NCI-H226 (cell line): ENCODE data around the gene CGB3.

ENCODE experiments used
- DNase-seq: peaks from one replicate; pipeline ENCODE4 v3.0.0-alpha.2; 2015

CGB3 gene

DNA sequence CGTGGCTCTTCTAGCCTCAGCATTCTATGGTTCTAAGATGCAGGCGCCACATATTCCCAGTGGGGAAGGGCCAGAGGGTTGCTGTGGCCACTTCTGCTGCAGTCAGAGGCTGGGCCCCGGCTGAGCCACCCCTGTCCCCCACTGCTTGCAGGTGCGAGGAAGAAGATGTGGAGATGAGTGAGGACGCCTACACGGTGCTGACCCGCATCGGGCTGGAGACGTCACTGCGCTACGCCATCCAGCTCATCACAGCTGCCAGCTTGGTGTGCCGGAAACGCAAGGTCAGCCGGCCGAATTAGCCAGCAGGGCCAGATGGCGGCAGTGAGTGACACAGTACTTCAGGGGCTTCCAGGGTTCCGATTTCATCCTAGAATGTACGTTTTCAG lies 9.3 kb downstream of the CGB3 start:
- no peak for DNase-seq

DNA sequence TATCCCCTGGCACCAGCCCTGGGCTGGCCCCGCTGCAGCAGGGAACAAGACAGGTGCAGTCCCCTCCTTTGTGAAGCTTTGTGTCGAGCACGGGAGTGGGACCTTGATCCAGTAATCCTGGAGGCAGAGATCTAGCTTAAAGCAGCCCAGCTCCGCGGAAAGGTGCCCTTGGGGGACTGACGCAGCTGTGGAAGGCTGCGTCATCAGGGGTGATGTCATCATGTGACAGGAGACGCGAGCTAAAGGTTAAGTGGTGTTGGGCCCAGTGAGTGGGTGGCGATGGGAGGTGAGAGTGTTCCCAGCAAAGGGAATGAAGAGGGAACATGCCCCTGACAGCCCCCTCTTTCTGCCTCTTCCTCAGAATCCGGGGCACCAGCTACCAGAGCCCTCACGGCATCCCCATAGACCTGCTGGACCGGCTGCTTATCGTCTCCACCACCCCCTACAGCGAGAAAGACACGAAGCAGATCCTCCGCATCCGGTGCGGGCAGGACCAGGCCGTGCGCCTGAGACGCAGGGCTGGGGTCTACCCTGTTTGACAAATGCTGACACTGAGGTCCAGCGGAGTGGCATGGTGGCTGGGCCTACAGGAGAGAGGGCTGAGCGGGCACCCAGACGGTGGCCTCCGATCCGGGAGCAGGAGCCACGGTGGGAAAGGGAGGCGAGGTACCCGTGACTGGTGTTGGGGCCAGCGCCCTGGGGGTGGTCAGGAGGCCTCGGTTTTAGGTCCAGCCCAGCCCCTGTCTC lies 9.8 kb downstream of the CGB3 start:
- DNase-seq, result no peak

DNA sequence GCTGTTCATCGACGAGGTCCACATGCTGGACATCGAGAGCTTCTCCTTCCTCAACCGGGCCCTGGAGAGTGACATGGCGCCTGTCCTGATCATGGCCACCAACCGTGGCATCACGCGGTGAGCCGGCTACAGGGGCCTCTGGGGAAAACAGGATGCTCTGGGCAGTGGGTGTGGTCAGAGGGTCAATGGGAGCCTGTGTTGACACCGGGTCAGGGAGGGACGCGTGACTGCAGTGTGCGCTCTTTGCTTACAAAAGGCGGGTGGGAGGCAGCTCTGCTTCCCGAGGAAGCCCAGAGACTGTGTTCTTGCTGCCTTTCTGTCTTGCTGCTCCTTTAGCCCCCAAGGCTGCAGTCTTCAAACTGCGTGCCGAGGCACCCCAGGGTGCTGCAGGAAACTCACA lies 12.9 kb downstream of the CGB3 start:
- no peak for DNase-seq

DNA sequence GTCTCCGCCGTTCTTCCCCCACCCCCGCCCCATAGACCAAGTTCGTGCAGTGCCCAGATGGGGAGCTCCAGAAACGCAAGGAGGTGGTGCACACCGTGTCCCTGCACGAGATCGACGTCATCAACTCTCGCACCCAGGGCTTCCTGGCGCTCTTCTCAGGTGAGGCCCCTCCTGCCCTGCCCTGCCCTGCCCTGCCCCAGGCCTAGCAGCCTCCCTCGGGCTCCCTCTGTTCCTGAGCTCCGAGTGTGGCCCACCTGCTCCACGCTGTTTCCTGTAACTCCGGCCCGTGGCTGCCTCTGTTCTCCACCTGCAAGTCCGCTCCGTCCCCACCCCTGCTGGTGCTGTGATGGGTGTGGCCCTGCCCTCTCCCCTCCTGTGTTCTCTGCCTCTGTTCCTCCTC lies 13.7 kb downstream of the CGB3 start:
- no peak for DNase-seq

DNA sequence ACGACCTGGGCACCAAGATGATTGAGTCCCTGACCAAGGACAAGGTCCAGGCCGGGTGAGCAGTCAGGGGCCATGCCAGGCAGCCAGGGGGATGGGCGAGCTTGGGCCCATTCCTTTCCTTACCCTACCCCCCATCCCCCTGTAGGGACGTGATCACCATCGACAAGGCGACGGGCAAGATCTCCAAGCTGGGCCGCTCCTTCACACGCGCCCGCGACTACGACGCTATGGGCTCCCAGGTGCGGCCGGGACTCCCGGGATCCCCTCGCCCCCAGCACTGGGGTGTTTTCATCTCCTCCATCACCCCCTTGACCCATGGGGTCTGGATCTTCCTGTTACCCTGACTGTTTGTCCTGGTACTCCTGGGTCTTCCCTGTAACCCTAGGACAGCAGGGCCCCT lies 14.3 kb downstream of the CGB3 start:
- DNase-seq, result no peak

DNA sequence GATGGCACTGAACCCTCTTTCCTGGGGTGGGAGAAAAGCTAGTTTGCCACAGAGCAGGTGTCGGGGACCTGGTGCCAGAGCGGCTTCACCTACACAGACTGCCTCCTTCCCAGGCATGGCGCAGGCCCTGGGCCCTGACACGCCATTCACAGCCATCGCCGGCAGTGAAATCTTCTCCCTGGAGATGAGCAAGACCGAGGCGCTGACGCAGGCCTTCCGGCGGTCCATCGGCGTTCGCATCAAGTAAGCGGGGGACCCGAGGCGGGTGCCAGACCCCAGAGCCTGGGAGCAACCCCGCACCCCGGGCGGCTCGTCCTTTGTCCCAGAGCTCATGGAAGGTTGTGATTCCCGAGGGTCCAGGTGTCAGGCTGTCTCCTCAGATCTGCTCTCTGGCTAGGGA lies 17.2 kb downstream of the CGB3 start:
- DNase-seq, result no peak

DNA sequence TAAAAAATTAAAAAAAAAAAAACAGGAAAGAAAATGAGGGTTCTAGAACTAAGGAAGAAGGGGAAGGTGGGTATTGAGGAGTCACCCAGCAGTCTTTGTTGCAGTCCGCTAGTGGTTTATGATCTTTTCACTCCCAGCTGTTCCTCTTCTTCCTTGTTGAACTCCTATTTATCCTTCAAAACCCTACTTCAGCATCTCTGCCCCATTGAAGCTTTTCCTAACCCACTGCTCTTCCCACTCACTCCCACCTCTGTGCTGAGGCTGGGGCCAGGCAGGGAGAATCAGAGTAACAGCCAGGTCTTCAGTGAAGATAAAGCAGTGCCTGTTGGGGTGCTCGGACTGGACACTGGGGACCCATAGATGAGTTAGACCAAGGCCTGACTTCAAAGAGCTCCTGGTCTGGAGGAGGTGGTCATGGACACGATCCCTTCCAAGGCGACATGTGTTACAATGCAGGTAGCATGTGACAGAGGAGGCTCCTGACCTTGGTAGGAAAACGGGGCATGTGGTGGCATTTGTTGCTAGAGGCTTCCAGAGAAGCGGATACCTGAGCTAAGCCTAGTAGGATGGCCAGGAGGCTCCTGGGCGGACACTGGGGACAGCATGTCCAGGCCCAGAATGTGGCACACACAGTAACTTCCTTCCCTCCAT lies 19.0 kb downstream of the CGB3 start:
- no peak for DNase-seq

DNA sequence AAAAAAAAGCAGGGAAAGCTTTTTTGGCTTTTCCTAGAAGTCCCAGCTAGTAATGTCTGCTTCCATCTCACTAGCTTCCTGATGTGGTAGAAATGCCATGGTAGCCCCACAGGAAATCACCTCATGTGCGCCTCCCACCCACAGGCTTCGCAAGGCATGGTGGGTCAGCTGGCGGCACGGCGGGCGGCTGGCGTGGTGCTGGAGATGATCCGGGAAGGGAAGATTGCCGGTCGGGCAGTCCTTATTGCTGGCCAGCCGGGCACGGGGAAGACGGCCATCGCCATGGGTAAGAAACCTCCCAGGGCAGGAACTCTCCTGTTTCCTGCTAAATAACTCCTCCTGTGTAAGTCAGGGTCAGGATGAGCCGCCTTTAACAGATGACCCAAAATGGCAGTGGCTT lies 20.0 kb downstream of the CGB3 start:
- DNase-seq, result no peak

DNA sequence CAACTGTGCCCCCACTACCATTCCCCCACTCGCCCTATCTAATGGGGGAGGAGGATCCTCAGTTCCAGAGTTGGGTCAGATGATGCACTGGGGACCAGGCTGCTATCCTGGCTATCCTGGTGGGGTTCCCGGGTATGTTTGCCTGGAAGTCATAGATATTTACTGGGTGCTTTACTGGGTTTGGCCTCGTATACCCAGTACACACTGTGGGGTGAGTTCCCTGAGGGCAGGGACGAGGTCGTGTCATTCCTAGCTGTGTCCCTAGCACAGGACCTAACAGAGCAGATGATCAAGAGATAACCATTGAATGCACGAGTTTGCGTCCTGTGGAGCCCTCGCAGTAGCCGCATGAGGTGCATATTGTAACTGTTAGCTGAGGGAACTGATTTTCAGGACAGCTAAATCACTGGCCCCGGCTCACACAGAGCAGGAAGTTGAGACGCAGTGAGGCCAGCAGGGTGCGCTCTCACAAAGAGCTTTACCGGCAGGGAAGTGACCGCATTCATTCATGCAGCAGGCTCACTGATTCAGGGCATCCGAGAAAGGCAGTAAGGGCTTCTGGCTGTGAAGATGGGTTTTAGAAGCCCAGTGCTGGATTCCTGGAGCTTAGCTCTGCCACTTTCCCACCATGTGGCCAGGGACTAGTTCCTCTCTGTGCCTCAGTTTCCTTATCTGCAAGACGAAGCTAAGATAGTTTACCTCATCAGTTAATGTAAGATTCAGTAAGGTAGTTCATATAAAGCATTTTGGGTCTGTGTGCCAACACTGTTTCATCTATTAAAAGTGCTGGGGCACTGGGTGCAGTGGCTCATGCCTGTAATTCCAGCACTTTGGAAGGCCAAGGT lies 24.4 kb downstream of the CGB3 start:
- DNase-seq, result no peak

DNA sequence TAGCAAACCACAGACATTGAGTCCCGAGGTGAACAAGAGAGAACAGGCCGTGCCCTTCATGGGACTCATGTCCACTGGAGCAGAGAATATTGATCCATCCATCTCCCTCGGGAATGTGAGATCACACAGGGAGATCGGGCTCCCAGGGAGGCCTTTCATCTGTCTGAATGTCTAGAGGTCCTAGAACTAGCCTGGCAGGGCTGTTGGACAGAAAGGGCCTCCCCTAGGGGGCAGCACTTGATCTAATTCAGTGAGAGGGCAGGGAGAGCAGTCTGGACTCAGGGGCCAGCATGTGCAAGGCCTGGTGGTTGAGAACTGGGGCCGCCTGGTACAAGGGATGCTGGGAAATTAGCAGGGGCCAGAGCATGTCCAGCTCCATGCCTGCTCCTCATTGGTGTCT lies 26.2 kb downstream of the CGB3 start:
- DNase-seq, result no peak

DNA sequence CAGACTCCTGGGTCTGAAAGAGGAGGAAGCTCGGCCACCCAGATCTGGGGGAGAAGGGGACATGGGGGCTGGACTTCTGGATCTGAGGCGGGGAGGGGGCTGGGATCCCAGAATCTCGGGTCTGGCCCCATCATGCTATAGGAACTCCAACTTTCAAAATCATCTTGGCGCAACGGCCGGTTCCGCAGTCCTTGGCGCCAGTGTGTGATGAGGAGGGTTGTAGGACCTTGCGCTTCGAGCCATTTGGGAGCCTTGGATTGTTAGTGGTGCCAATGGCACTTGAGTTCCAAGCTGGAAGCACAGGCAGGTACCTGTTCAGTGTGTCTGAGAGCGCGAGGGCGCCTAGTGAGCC lies 30.1 kb downstream of the CGB3 start:
- DNase-seq, result no peak

DNA sequence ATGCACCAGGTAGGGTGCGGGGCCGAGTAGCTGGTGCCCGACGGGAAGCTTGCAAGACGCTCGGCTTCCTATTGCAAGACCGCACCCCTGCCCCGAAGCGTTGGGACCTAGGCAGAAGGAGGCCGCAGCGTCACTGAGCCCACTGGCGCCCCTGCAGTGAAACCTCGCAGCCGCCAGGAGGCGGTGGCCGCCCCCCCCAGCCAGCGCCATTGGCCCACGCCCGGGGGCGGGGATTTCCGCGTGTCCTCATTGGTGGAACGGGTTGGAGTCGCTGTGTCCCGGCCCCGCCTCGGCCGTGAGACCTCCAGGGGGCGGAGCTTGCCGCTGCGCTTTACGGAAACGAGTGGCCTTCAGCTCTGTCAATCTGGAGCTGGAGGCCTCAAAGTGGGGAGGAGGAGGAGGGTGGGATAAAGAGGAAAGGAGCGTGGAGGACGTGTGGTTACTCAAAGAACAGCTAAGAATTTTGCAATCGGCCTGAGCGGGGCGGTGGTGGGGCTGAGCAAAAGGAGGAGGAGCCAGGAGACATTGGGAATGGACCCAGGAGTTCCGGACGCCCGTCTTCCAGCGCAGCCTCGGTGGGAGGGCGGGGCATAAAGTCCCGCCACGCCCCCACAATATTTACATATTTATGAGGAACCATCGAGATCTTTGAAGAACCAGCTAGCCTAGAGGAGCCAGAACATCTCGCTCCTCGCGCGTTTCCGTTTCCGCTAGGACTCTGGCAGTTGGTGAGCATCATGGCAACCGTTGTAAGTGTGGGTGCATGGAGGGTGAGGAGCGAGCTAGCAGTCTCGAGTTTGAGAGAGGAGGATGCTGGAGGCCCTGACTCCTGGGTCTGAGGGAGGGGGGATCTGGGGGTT lies 30.7 kb downstream of the CGB3 start, which contains the start of the genes GYS1 and RUVBL2:
TSS of gene GYS1 (minus strand) at position 135 of the 860 bp plus-strand sequence. CDS start 197 bp downstream, outside the sequence.
TSS of gene RUVBL2 (plus strand) at position 713 of the 860 bp plus-strand sequence. CDS start at position 738, 25 bp downstream.
- DNase-seq, result peak; percentile 99

DNA sequence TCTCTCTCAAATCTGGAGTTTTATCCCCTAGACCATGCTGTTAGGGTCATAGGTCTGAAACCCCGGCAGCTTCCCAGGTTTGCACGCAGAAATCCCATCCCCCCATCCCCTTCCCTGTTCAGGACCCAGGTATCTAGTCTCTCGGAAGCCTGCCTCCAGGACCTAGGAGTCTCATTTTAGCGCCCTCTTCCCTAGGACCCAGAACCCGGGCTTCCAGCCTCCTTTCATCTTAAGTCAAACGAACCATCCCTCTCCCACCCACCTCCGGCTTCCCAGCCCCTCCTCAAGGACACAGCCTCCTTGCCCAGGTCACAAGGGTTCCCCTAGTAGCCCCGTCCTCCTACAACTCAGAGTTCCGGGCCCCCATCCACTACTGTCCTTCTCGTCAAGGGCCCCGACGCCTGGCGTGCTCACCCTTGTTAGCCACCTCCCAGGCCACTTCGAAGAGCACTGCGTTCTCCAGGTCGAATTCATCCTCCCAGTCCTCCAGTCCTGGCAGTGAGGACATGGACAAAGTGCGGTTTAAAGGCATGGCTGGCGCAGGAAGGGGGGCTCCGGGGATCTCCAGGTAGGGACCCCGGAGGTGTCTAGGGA lies 31.5 kb downstream of the CGB3 start:
- no peak for DNase-seq

DNA sequence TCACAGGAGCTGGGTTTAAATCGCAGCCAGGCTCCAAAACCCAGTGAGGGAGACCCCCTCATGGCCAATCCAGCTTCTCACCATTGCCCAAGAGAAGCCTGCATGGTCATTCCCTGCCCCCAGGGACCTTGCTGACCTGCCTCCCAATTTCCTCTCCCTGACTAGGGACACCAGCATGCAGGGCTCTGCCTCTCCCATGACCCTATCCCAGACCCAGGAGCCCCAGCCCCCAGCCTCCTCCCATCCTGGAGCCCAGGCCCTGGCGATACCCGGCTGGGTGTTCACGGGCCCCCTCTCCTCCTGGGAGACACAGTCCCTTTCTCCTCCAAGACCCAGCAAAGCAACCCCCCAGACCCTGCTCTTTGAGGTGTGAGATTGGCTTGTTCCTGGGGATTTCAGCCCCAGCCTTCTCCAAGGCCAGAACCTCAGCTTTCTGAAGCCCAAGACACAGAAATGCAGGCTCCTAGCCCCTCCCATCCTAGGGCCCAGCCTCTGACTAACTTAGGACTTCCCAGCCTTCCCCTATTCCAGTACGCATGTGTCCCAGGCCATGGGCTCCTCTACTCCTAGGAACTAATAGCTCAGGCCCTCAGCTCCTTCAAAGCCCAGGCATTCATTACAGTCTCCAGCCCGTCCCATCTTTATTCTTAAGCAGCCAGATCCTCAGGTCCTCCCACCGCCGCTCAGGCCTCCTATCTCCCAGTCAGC lies 32.1 kb downstream of the CGB3 start:
- peak; percentile 71 for DNase-seq

DNA sequence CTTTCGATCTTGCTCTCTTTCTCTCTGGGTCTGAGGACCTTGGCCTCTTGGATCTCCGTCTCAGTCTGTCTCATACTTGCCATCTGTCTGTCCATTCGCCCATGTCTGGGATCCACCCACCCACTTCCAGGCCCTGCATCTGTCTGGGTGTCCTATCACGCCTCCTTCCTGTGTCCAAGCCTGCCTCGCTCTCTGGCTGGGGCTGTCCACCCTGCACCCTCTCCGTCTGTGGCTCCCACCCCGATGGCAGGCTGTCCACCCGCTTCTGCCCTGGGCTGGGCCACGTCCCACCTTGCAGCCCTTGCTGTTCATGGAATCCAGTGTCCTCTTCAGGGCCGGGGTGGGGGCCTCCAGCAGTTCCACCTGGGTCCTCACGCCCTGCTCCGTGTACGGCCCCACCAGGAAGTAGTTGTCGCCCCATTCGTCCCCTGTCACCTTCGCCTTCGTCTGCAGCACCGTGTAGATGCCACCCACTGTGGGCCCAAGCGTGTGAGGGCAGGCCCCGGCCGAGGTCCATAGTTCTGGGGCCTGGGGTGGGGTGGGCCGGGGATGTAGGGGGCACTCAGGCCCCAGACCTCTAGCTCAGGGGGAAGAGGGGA lies 33.0 kb downstream of the CGB3 start:
- DNase-seq, result no peak

DNA sequence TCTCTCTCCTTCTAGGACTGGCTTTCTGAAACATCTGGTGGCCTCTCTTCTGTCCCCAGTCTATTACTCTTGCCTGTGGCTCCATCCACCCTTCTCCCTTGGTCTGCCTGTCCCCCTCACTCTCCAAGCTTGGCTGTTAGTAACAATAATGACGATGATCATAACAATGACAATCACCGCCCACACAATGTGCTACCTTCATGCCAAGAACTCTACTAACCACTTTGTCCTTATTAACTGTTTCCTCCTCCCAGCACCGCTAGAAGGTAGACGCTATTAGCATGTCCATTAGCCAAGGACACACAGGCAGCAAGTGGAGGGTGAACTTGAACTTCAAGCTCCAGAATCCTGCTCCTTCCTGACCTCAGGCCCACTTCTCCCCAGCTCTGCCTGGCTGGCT lies 33.7 kb downstream of the CGB3 start:
- no peak for DNase-seq

DNA sequence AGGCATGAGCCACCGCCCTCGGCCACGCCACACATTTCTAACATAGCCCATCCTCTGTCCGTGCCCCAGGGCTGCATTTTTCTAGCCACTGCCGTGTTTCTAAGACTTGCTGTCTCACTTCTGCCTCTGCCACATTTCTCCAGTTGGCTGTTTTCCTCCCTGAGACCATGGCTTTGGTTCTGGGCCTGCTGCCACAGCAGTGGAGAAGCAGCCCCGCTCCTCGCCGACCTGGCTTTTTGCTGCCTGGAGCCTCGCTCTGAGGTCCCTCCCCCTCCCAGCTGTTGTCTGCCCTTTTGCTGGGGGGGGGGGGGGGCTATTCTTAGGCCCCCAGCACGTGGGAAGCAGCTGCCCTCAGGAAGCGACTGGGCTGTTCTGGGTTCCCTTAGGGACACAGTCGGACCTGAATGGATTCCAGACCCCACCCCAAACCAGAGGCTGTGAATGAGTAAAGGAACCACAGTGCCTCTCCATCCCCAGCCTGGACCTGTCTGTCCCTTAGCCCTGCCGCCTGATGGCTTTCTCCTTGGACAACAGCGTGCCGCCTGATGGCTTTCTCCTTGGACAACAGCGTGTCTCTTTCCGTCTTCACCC lies 34.3 kb downstream of the CGB3 start:
- no peak for DNase-seq

DNA sequence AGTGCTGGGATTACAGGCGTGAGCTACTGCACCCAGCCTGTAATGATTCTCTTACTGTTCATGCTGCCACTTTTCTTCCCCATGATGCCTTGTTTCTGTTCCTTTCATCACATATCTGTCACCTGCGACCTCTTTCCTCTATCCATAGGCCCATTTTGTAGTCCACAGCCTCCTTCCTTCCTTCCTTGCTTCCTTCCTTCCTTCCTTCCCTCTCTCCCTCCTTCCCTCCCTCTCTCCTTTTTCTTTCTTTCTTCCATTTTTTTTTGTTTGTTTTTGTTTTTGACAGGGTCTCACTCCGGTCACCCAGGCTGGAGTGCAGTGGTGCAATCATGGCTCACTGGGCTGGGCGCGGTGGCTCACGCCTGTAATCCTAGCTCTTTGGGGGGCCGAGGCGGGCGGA lies 35.3 kb downstream of the CGB3 start:
- DNase-seq, result no peak

DNA sequence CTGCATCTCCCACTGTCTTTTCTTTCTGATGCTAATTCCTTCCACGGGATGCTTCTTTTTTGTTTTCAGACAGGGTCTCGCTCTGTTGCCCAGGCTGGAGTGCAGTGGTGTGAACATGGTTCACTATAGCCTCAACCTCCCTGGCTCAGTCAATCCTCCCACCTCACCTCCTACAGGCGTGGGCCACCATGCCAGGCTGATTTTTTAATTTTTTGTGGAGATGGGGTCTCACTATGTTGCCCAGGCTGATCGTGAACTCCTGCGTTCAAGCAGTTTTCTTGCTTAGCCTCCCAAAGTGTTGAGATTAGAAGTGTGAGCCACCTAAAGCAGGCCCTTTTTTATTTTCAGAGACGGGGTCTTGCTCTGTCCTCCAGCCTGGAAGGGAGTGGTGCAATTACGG lies 35.8 kb downstream of the CGB3 start:
- DNase-seq, result no peak

DNA sequence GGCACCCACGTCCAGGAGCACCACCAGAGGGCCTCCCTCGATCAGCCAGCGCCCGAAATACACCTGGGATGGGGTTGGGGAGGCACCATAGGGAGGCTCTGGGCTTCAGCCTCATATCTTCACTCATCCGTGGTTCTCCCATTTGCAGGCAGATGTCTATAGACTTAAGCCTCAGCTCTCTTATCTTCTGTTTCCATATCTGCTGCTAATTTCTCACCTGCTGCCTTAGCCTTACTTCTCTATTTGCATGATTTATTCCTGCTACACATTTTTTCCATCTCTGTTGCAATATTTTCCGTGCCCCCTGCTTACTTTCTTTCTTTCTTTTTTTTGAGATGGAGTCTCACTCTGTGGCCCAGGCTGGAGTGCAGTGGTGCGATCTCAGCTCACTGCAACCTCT lies 36.8 kb downstream of the CGB3 start:
- DNase-seq, result no peak

DNA sequence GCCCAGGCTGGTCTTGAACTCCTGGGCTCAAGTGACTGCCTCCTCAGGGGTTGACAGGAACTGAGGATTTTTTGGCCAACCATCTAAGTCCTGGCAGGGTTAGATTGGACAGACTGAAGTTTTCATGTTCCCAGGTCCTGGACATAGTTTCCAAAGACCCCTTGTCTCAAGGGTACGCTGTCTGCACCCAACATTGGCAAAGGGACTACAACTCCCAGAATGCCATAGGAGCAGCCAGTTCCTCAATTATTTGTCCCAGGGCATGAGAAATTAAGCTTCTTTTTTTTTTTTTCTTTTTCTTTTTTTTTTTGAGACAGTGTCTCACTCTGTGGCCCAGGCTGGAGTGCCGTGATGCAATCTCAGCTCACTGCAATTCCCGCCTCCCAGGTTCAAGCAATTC lies 37.9 kb downstream of the CGB3 start:
- no peak for DNase-seq
